ENCODE results near the gene GFAP.

DNA sequence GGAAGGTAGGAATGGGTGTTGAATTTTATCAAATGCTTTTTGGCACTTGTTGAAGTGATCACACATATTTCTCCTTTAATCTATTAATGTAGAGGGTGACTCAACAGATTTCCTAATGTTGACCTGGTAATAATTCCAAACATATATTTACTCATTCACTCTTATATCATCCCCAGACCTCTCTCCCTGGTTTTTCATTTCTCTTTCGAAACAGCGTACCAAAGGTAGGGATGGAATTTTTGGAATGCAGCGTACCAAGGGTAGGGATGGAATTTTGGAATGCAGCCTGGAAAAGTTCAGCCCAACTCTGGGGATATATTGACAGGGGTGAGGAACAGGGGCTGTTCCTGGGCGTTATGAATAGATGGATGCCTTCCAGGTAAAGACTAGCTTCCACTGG, 25.0 kb upstream of the GFAP start:
- TF ChIP-seq, protein P1, sequence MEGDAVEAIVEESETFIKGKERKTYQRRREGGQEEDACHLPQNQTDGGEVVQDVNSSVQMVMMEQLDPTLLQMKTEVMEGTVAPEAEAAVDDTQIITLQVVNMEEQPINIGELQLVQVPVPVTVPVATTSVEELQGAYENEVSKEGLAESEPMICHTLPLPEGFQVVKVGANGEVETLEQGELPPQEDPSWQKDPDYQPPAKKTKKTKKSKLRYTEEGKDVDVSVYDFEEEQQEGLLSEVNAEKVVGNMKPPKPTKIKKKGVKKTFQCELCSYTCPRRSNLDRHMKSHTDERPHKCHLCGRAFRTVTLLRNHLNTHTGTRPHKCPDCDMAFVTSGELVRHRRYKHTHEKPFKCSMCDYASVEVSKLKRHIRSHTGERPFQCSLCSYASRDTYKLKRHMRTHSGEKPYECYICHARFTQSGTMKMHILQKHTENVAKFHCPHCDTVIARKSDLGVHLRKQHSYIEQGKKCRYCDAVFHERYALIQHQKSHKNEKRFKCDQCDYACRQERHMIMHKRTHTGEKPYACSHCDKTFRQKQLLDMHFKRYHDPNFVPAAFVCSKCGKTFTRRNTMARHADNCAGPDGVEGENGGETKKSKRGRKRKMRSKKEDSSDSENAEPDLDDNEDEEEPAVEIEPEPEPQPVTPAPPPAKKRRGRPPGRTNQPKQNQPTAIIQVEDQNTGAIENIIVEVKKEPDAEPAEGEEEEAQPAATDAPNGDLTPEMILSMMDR (IDR thresholded peaks at IDR 0.05), result no peak
- TF ChIP-seq POLR2A (IDR thresholded peaks at IDR 0.05), result no peak

Data from testis (tissue), 2 donors.